ENCODE measurements around the gene PTGIS. TPM values are rescaled to one million over a fixed set of nuclear protein-coding genes. Genes with fewer than 3 reads are reported as not detected.

PTGIS gene
- total RNA-seq, 1 experiment from 2014 or later = 0.24 TPM

DNA sequence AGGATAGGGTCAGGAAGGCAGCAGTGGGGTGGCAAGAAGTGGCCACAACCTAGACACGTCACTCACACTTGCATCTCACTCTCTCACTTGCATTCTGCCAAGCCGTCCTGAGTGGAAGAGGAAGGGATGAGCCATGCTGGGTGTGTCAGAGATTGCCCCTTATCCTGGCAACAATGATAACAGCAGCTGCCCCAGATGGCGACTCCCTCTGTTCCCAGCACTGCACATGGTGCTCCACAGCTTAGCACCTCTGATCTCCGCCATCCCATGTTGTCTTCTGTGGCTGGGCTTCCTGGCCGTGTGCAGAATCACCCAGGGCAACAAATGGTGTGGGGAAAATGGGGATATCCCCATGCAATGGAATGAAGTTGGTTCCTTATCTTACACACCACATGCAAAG is 96.5 kb downstream of the PTGIS start:
- no peak for DNase-seq (ENCODE audit: low read depth)

DNA sequence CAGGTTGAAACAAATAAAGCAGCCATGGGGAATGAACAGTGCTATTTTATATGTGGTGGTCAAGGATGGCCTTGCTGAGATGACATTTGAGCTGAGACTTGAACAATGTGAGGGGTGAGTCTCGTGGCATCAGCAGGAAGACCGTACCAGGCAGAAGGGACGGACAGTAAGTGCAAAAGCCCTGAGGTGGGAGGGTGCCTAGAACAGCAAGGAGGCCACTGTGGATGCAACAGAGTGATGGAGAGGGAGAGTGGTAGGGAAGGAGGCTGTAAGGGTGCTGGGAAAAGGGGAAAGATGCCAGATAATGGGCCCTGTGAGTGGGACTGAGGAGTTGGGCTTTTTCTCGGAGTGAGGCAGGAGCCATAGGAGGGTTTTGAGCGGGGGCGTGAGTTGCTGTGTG is 97.0 kb downstream of the PTGIS start:
- DNase-seq (ENCODE audit: low read depth) = no peak

DNA sequence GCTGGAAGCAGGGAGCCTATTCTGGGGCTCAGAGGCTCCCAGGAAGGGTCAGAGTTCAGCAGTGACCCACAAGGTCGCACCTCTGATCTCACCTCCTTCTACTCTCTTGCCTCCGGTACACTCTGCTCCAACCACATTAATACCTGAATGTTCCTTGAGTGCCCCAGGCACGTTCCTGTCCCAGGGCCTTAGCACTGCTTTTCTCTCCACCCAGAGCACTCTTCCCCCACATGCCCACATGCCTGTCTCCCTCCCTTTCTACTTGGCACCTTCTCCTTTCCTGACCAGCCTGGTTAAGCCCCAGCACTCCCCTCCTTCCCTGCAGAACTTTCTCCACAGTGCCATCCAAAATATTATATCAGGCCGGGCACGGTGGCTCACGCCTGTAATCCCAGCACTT is 98.9 kb downstream of the PTGIS start:
- DNase-seq (ENCODE audit: low read depth) = no peak

DNA sequence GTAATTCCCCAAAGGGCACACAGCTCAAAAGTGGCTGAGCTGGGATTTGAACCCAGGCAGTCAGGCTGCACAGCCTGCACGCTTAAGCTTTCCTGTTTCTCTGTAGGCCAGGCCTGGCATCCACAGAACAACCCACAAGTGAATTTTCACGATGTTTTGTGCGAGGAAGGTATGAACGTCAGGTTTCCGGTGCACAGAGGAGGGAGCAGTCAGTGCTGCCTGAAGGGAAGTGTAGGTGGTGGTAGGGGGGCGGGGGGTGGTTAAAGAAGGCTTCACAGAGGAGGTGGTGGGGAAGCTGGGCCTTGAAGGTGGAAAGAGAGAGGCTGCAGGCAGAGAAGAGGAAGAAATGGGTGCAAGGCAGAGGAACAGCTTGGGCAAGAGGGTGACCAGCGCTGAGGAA is 99.5 kb downstream of the PTGIS start:
- no peak for DNase-seq (ENCODE audit: low read depth)

DNA sequence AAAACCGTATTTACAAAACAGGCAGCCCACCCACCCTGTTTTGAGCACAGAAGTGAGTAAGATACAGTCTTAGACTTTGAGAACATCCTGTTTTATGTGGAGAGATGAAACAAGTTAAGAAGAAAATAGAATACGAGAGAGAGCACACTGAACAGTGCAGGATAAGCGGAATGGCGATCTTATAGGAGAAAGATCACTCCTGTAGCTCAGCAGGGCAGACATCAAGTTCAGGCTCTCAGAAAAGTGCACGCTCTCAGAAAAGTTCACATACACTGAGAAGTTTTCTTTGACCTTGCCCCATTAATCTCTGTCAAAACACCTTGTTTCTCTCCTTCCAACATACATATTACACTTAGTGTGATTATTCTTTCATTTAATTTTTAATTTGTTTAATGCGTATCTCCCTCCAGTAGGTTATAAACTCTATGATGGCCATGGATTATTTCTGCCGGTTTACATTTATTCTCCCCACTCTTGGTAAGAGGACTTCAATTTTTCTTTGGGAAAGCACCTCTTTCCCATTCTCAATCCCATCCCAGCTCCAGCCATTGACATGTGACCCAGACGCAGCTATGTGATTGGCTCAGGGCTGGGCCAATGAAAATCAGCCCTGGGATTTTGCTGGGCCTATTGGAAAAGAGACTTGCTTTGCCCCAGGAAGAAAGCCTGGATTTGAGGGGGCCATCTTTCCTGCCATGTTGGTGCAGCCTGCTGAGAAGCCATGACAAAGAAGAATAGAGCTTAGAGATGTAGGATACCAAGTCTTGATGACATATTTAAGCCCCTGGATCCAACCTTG is 101.6 kb downstream of the PTGIS start:
- DNase-seq (ENCODE audit: low read depth) = no peak

DNA sequence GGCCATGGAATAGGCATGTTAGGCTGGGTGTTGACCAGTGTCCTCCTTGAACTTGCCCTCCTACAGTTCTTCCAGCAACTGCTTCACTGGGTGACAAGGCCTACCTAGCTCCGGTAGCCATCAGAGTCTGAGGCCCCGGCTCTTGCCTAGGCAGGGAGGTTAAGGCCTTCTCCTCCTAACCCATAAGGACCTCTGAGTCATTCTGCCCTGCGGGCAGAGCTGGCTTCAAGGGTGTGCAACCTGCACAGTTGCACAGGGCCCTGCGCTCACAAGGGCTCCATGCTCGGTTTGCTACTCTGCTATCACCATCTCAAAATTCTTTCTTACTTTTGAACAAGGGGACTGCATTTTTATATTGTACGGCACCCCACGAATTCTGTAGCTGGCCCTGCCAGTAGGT is 103.4 kb downstream of the PTGIS start:
- DNase-seq (ENCODE audit: low read depth) = no peak

DNA sequence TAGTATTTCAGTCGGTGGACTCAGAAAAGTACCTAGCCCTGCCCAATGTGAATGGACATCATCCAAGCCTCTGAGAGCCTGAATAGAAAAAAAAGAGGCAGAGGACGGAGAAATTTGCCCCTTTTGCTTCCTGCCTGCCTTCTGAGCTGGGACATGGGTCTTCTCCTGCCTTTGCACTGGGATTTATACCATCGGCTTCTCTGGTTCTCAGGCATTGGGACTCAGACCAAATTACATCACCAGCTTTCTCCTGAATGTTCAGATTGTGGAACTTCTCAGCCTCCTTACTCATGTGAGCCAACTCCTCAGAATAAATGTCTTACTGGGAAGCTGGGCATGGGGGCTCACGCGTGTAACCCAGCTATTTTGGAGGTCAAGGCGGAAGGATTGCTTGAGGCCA is 105.3 kb downstream of the PTGIS start:
- no peak for DNase-seq (ENCODE audit: low read depth)

DNA sequence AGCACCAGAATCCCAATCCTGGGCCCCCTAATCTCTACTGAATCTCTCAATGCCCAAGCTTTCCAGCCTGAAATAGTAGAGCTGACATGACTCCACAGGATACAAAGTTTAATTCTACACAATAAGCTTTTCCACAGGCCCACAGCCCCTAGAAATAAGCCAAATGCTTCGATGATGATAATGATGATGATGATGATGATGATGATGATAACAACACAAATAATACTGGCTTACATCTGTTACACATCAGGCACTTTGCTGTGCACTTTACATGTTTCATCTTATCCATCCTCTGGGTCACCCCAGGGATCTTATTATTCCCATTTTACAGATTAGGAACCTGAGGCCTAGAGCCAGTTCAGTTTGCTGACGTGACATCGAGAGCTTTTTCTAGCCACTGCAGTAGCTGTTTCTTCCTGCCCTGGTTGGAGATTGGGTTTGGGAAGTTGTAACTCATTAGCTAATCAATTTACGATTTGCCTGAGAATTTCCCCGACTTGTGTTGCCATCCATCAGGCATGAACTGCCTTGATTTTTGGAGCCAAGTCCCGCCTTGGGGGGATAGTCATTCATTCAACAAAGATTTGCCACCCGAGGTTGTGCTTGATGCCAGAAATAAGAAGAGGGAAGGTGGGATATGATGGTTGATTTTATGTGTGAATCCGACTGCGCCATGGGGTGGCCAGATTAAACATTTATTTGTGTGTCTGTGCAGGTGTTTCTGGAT is 105.9 kb downstream of the PTGIS start:
- DNase-seq (ENCODE audit: low read depth) = no peak

DNA sequence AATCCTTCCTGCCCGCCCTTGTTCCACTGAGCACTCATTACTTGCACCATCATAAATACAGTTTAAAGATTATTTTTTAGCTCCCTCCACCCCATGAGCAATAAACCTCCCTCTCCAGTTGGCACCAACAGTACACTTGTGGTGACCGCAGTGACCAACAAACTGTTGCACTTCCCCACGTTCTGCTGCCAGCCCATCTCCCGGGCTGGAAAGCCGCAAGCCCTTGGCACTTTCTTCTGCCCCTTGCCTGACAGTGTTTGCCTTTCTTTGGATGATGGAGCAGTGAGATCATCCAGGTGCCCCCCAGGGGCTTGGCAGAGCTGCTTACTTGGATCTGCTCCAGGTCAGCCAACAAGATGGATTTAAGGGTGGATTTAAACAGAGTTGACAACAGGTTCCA is 107.0 kb downstream of the PTGIS start:
- DNase-seq (ENCODE audit: low read depth) = peak; percentile 85

DNA sequence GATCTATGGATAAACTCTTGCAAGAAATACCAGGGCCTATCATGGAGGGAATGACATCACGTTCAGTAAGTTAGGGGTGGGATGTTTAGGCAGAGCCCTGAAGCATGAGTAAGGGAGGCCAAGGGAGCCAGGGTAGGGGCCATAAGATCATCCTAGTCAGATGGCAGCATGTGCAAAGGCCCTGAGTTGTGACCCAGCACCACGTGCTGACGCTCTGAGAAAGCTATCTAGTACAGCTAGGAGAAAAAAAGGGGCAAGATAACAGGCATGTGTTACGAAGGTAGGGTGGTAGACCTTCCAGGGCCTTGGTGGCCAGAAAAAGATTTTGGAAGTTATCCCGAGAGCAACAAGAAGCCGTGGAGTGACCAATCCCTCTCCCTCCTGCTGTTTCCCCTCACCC is 107.8 kb downstream of the PTGIS start:
- DNase-seq (ENCODE audit: low read depth) = no peak

DNA sequence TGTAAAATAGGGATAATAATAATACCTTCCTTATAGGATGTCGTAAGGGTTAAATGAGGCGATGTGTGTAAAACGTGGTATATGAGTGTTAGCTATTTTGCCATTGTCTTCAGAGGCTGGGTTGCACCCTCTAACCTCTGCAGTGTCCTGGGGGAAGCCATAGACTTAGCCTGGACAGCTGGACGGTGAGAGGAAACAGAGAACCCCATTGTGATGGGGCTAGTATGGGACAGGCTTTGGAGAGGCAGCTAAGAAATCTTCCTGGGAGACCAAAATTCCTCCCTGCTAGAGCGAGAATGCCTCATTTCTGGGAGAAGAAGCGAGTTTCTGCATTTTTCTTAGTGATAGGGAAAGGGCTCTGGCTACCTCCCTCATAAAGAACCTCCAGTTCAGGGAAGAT is 108.3 kb downstream of the PTGIS start:
- no peak for DNase-seq (ENCODE audit: low read depth)

DNA sequence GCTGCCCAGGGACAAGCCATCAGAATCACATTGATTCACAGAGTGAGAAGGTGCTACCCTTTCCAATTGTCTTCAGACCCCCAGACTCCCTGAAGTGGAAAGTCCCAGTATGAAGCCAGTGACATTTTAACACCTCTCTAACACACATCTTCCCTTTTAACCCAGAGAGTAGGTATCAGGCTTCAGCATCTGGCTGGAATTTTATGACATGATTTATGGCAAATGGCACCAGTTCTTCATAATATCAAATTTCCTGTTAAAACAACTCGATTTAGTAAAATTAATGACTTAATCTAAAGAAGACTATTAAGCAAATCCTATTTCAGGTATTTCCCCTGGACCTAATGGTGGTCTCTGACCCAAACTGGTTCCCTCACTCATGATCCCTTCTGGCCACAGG is 110.5 kb downstream of the PTGIS start:
- no peak for DNase-seq (ENCODE audit: low read depth)

DNA sequence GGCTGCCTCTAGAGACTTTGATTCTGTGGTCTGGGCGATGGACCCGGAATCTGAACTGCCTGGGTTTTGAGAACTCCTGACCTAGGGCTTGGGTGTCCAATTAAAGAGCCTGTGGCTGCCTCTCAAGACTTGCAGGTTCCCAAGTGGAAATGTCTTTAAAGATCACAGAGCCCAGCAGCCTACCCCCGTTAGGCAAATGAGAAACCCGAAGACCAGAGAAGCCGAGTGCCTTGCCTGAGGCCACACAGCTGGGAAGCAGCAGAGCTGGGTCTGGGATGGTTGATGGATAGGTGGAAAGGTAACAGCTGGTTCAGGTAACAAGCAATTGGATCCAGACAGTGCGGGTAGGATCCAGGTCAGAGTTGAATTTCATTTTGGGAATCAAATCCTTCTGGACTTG is 111.3 kb downstream of the PTGIS start:
- no peak for DNase-seq (ENCODE audit: low read depth)

DNA sequence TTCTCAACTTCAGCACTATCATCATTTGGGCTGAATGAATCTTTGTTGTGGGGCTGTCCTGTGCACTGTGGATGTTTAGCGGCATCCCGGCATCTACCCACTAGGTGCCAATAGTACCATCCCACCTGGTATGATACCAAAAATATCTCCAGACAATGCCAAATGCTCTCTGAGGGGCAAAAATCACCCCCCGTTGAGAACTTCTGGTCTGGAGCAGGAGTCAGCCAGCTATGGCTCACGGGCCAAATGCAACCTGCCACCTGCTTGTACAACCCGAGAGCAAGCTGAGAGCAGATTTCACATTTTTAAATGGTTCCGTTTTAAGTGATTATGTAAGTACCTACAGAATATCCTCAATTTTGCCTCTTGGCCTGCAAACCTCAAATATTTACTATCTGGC is 112.2 kb downstream of the PTGIS start:
- DNase-seq (ENCODE audit: low read depth) = no peak

Other genes with a start within 250 kb of the PTGIS start
- gene KCNB1, start 85.5 kb downstream of the PTGIS start, total RNA-seq (2014; rRNA removed; shearing (Covaris generic)) = not detected in 2 replicates
- 25.5 and 30.5 TPM in 2 replicates for gene B4GALT5, start 145.7 kb upstream of the PTGIS start, total RNA-seq (2014; rRNA removed; shearing (Covaris generic))
- 6.2 and 6.6 TPM in 2 replicates for gene SLC9A8, start 244.7 kb upstream of the PTGIS start, total RNA-seq (2014; rRNA removed; shearing (Covaris generic))

Data from RPMI7951 (cell line).